ENCODE measurements around the gene LRRC31. TPM values are rescaled to one million over a fixed set of nuclear protein-coding genes. Genes with fewer than 3 reads are reported as not detected.

LRRC31 gene
- total RNA-seq, result not detected
- polyA plus RNA-seq (2013, experiment 1 of 2), result not detected
- polyA plus RNA-seq (2013, experiment 2 of 2), result not detected
- long read RNA-seq, experiment 1, result 0 reads
- long read RNA-seq, experiment 2, result 0 reads
- long read RNA-seq, experiment 3, result 0 reads
- long read RNA-seq, experiment 4, result 0 reads

DNA sequence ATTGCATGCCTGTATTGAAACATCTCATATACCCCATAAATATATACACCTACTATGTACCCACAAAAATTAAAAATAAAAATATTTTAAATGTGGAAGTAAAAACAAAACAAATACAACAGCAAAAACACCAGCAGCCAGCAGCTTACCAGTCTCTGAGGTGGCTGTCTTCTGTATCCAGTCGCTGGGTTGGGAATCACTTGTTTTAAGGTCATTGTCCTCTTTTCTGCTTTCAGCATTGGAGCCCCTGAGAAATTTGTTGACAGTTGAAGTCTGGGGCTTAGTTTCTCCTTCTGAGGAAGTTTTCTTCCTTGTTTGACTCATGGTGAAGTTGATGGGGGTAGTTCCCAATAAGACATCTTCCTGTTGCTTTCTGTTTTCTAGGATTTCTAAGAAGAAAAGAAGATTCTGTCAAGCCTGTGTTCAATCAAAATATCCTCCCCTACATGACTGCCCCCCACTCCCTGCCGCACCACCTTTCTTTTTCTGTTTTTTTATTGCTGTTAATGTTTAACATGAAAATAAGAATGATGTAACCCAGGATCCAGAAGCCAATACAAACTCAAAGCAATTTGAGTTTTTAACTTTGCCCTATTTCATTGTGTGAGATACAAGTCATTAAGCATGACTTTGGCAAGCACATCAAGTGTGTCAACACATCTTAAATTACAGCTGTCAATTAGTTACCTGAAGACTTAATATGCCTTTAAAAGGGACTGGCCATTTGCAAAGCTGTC, at the start of gene LRRC31:
Gene LRRC31, minus strand, starts transcription at position 452 of the 737 bp plus-strand sequence. Its CDS starts 128 bp downstream, at position 324.
- no peak within 1 kb of the TSS for H3K4me3 Mint-ChIP-seq
- TF ChIP-seq, protein P1, sequence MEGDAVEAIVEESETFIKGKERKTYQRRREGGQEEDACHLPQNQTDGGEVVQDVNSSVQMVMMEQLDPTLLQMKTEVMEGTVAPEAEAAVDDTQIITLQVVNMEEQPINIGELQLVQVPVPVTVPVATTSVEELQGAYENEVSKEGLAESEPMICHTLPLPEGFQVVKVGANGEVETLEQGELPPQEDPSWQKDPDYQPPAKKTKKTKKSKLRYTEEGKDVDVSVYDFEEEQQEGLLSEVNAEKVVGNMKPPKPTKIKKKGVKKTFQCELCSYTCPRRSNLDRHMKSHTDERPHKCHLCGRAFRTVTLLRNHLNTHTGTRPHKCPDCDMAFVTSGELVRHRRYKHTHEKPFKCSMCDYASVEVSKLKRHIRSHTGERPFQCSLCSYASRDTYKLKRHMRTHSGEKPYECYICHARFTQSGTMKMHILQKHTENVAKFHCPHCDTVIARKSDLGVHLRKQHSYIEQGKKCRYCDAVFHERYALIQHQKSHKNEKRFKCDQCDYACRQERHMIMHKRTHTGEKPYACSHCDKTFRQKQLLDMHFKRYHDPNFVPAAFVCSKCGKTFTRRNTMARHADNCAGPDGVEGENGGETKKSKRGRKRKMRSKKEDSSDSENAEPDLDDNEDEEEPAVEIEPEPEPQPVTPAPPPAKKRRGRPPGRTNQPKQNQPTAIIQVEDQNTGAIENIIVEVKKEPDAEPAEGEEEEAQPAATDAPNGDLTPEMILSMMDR (conservative IDR thresholded peaks at IDR 0.05), result no peak
- 98 to 100% methylated on average over 1 to 2 of the region's 2 CpGs for WGBS, 2 experiments (ENCODE audit: insufficient coverage in 1 of 2, insufficient read length in 1 of 2)

GRCh38 chr3:169914321-169914720, 44.6 kb upstream of the LRRC31 start:
- H3K4me3 Mint-ChIP-seq, result no peak overlapping the region
- H3K9me3 Mint-ChIP-seq, result peaks cover 2% of the 10 kb centered on the region
- Histone ChIP-seq H3K27me3 (ENCODE audit: control insufficient read depth, insufficient read depth, low read length, poor library complexity, severe bottlenecking) (no peaks in the 10 kb centered on the region), H3K4me3 (ENCODE audit: low read length) (no peak overlapping the region), H3K9ac (ENCODE audit: extremely low read depth, low read length, poor library complexity, severe bottlenecking) (no peak overlapping the region), H3K27ac (ENCODE audit: low read depth, low read length) (no peak overlapping the region), H3K4me1 (ENCODE audit: control insufficient read depth, insufficient read depth, low read length) (no peaks in the 10 kb centered on the region), H3K9me3 (ENCODE audit: control insufficient read depth, low read length) (no peaks in the 10 kb centered on the region), H3K36me3 (ENCODE audit: control insufficient read depth, insufficient read depth, low read length) (no peaks in the 10 kb centered on the region)
- TF ChIP-seq, protein P1 (conservative IDR thresholded peaks at IDR 0.05), result no peak
- no peaks in the 10 kb centered on the region for H3K36me3 Mint-ChIP-seq (ENCODE audit: low read depth)
- WGBS, 2 experiments (ENCODE audit: insufficient coverage in 1 of 2, insufficient read length in 1 of 2), result 90 to 91% methylated on average over 2 of the region's 2 CpGs
- DNase-seq, result no peak
- H3K27ac Mint-ChIP-seq, result no peak overlapping the region
- H3K4me1 Mint-ChIP-seq, result no peaks in the 10 kb centered on the region
- H3K27me3 Mint-ChIP-seq (ENCODE audit: insufficient read depth), result no peaks in the 10 kb centered on the region

More for the DNA sequence above, at the start of gene LRRC31:
- Histone ChIP-seq H3K27ac (ENCODE audit: low read depth, low read length) (no peak within 1 kb of the TSS), H3K9me3 (ENCODE audit: control insufficient read depth, low read length) (no peaks in the 10 kb centered on the region), H3K36me3 (ENCODE audit: control insufficient read depth, insufficient read depth, low read length) (no peaks in the 10 kb centered on the region), H3K4me3 (ENCODE audit: low read length) (no peak within 1 kb of the TSS), H3K9ac (ENCODE audit: extremely low read depth, low read length, poor library complexity, severe bottlenecking) (no peak within 1 kb of the TSS), H3K4me1 (ENCODE audit: control insufficient read depth, insufficient read depth, low read length) (no peaks in the 10 kb centered on the region), H3K27me3 (ENCODE audit: control insufficient read depth, insufficient read depth, low read length, poor library complexity, severe bottlenecking) (no peaks in the 10 kb centered on the region)
- H3K36me3 Mint-ChIP-seq (ENCODE audit: low read depth), result no peaks in the 10 kb centered on the region
- H3K4me1 Mint-ChIP-seq, result peaks cover 10% of the 10 kb centered on the region
- H3K27me3 Mint-ChIP-seq (ENCODE audit: insufficient read depth), result no peaks in the 10 kb centered on the region
- DNase-seq, result no peak
- peaks cover under 1% of the 10 kb centered on the region for H3K9me3 Mint-ChIP-seq
- no peak within 1 kb of the TSS for H3K27ac Mint-ChIP-seq

DNA sequence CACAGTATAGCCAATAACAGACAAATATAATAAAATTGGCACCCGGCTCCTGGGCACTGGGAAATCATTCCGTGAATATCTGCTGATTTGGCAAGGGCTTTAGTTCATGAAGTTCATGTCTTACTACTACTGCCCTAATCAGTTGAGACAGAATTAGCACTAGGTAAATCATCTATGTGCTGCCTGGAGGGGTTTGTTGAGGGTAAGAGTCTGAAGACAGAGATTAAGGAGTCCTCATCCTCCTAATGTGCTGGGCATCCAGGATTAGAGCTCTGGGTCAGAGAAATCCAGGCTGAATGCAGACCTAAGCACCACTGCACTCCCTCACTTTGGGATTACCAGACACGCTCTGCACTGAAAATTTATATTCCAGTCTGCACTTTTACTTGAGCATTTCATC, 43.6 kb upstream of the LRRC31 start:
- Mint-ChIP-seq H3K4me1 (no peaks in the 10 kb centered on the region), H3K36me3 (ENCODE audit: low read depth) (no peaks in the 10 kb centered on the region), H3K9me3 (peaks cover 2% of the 10 kb centered on the region), H3K27ac (no peak overlapping the region), H3K27me3 (ENCODE audit: insufficient read depth) (no peaks in the 10 kb centered on the region), H3K4me3 (no peak overlapping the region)
- Histone ChIP-seq H3K9ac (ENCODE audit: extremely low read depth, low read length, poor library complexity, severe bottlenecking) (no peak overlapping the region), H3K4me3 (ENCODE audit: low read length) (no peak overlapping the region), H3K9me3 (ENCODE audit: control insufficient read depth, low read length) (no peaks in the 10 kb centered on the region), H3K4me1 (ENCODE audit: control insufficient read depth, insufficient read depth, low read length) (no peaks in the 10 kb centered on the region), H3K27ac (ENCODE audit: low read depth, low read length) (no peak overlapping the region), H3K27me3 (ENCODE audit: control insufficient read depth, insufficient read depth, low read length, poor library complexity, severe bottlenecking) (no peaks in the 10 kb centered on the region), H3K36me3 (ENCODE audit: control insufficient read depth, insufficient read depth, low read length) (no peaks in the 10 kb centered on the region)
- TF ChIP-seq, protein P1 (conservative IDR thresholded peaks at IDR 0.05), result no peak
- DNase-seq, result no peak
- 90 to 100% methylated on average over 1 to 3 of the region's 3 CpGs for WGBS, 2 experiments (ENCODE audit: insufficient coverage in 1 of 2, insufficient read length in 1 of 2)

Measured in endodermal cell (in vitro differentiated cells).